Subcutaneous abdominal adipose tissue (tissue), 5 donors: ENCODE measurements around the gene IGSF23.
"Not testable (repeated sequence)": the region's sequence is repeated elsewhere in the genome, so short reads cannot be mapped to it uniquely, and the experiment has no call there.

ENCODE experiments used
- H3K27ac ChIP-seq: one replicate; pipeline ENCODE4 v1.7.0; 2013; ENCODE audit warnings: low read depth, mild to moderate bottlenecking, inconsistent platforms, low read length, moderate library complexity
- H3K27me3 ChIP-seq, 5 donors: one replicate each; pipeline ENCODE4 v1.7.0; 2013; ENCODE audit warnings: low read length in 5 of 5, inconsistent platforms in 1 of 5; ENCODE audit not compliant: control insufficient read depth in 5 of 5, insufficient read depth in 4 of 5
- H3K36me3 ChIP-seq, 5 donors: one replicate each; pipeline ENCODE4 v1.7.0; 2013; ENCODE audit warnings: low read length in 5 of 5; ENCODE audit not compliant: control insufficient read depth in 5 of 5, insufficient read depth in 5 of 5
- H3K4me1 ChIP-seq, 5 donors: one replicate each; pipeline ENCODE4 v1.7.0; 2013; ENCODE audit warnings: low read length in 5 of 5, mild to moderate bottlenecking in 3 of 5, moderate library complexity in 1 of 5; ENCODE audit not compliant: control insufficient read depth in 5 of 5, insufficient read depth in 5 of 5
- H3K4me3 ChIP-seq, 5 donors: one replicate each; pipeline ENCODE4 v1.7.0; 2013; ENCODE audit warnings: low read length in 5 of 5, low read depth in 1 of 5
- H3K9ac ChIP-seq, 5 donors: one replicate each; pipeline ENCODE4 v1.7.0; 2013; ENCODE audit warnings: low read length in 5 of 5, mild to moderate bottlenecking in 4 of 5, moderate library complexity in 3 of 5
- H3K9me3 ChIP-seq, 5 donors: one replicate each; pipeline ENCODE4 v1.7.0; 2013; ENCODE audit warnings: low read length in 5 of 5; ENCODE audit not compliant: control insufficient read depth in 5 of 5
- donor health status: healthy.
- donor health status: healthy.
- donor health status: healthy.
- donor health status: healthy.
- donor health status: healthy.

Gene IGSF23

GRCh38 chr19:44623626-44624025, 10.3 kb downstream of the IGSF23 start:
- Histone ChIP-seq H3K4me3 (no peak overlapping the region), H3K9me3 (no peaks in the 10 kb centered on the region), H3K27me3 (no peaks in the 10 kb centered on the region), H3K27ac (no peak overlapping the region), H3K9ac (no peak overlapping the region), H3K4me1 (peaks cover 0 to 13% (median 7%) of the 10 kb centered on the region in 5 donors), H3K36me3 (no peaks in the 10 kb centered on the region)

- H3K36me3 ChIP-seq, result no peaks in the 10 kb centered on the region
- no peak overlapping the region for H3K27ac ChIP-seq
- no peaks in the 10 kb centered on the region for H3K9me3 ChIP-seq
- H3K4me3 ChIP-seq, result no peak overlapping the region
- peaks cover 0 to 3% (median 0%) of the 10 kb centered on the region in 5 donors for H3K27me3 ChIP-seq
- H3K9ac ChIP-seq, result no peak overlapping the region
- H3K4me1 ChIP-seq, result peaks cover 0 to 13% (median 7%) of the 10 kb centered on the region in 5 donors
These were observed 11.5 kb downstream of the IGSF23 start for GRCh38 chr19:44624840-44625354.

DNA sequence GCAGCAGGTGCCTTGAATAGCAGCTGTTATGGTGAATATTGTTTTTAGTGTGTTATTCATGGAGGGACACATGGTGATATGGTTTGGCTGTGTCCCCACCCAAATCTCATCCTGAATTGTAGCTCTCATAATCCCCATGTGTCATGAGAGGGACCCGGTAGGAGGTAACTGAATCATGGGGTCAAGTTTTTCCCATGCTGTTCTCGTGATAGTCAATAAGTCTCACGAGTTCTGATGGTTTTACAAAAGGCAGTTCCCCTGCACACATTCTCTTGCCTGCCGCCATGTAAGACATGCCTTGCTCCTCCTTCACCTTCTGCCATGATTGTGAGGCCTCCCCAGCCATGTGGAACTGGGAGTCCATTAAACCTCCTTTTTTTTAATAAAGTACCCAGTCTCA, 12.3 kb downstream of the IGSF23 start:
- H3K36me3 ChIP-seq, H3K27me3 ChIP-seq, H3K9me3 ChIP-seq, H3K4me3 ChIP-seq, H3K27ac ChIP-seq, H3K9ac ChIP-seq: not testable (repeated sequence)
- peaks cover 0 to 13% (median 7%) of the 10 kb centered on the region in 5 donors for H3K4me1 ChIP-seq

- no peaks in the 10 kb centered on the region for H3K36me3 ChIP-seq
- peaks cover 0 to 3% (median 0%) of the 10 kb centered on the region in 5 donors for H3K27me3 ChIP-seq
- no peak overlapping the region for H3K27ac ChIP-seq
These were observed 12.8 kb downstream of the IGSF23 start for GRCh38 chr19:44626048-44626624.

GRCh38 chr19:44627631-44628030, 14.3 kb downstream of the IGSF23 start:
- Histone ChIP-seq H3K9ac (no peak overlapping the region), H3K9me3 (no peaks in the 10 kb centered on the region), H3K4me1 (peaks cover 0 to 11% (median 6%) of the 10 kb centered on the region in 5 donors), H3K27me3 (peaks cover 0 to 3% (median 0%) of the 10 kb centered on the region in 5 donors), H3K27ac (no peak overlapping the region), H3K36me3 (no peaks in the 10 kb centered on the region), H3K4me3 (no peak overlapping the region)

More at GRCh38 chr19:44626048-44626624, 12.8 kb downstream of the IGSF23 start:
- H3K9me3 ChIP-seq, result no peaks in the 10 kb centered on the region
- H3K9ac ChIP-seq, result no peak overlapping the region
- H3K4me1 ChIP-seq, result peaks cover 0 to 13% (median 7%) of the 10 kb centered on the region in 5 donors
- no peak overlapping the region for H3K4me3 ChIP-seq

- no peaks in the 10 kb centered on the region for H3K36me3 ChIP-seq
- no peak overlapping the region for H3K27ac ChIP-seq
- H3K4me3 ChIP-seq, result no peak overlapping the region
- no peak overlapping the region for H3K9ac ChIP-seq
- no peaks in the 10 kb centered on the region for H3K9me3 ChIP-seq
- no peaks in the 10 kb centered on the region for H3K4me1 ChIP-seq
- peaks cover 0 to 3% (median 0%) of the 10 kb centered on the region in 5 donors for H3K27me3 ChIP-seq
These were observed 15.4 kb downstream of the IGSF23 start for GRCh38 chr19:44628793-44629192.

DNA sequence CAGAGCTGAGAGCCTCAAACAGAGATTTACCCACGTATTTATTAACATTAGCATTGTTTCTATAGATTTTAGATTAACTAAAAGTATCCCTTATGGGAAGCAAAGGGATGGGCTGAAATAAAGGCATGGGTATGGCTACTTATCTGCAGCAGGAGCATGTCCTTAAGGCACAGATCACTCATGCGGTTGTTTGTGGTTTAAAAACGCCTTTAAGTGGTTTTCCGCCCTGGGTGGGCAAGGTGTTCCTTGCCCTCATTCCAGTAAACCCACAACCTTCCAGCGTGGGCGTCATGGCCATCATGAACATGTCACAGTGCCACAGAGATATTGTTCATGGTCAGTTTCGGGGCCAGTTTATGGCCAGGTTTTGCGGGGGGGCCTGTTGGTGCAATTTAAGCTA, 18.2 kb downstream of the IGSF23 start:
- not testable (repeated sequence) for H3K36me3 ChIP-seq, H3K27ac ChIP-seq, H3K9ac ChIP-seq, H3K4me3 ChIP-seq, H3K4me1 ChIP-seq, H3K27me3 ChIP-seq, H3K9me3 ChIP-seq

DNA sequence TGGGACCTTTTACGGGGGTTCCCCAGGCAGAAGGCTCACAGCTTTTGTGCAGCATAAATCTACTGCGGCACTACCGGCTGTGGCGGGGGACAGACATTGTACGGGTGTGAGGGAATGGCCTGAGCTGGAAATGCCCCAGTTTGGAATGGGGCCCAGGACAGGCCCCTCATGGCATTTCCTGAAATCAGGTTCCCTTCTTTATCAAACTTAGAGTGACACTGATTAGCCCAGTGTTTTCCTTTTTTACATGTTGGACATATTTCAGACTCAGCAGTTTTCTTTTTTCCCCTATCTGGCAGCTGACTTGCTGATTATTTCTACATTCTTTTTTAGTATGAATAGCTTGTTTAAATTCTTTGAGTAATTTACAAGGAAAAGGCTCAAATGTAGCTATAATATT, 20.7 kb downstream of the IGSF23 start:
- not testable (repeated sequence) for H3K27me3 ChIP-seq, H3K9me3 ChIP-seq, H3K4me1 ChIP-seq, H3K9ac ChIP-seq, H3K27ac ChIP-seq, H3K4me3 ChIP-seq, H3K36me3 ChIP-seq

DNA sequence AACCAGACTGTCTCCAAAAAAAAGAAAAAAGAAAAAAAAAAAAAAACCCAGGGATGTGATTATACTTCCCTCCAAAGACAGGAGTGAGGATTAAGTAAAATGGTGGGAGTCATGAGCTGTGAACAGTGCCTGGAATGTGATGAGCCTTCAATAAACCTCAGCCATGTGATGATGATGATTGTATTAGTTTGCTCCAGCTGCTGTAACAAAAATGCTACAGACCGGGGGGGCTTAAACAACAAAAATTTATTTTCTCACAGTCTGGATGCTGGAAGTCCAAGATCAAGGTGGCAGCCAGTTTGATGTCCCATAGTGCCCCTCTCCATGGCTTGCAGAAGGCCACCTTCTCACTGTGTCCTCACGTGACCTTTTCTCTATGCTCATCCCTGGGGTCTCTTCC, 21.4 kb downstream of the IGSF23 start:
- peaks cover 0 to 5% (median 0%) of the 10 kb centered on the region in 5 donors for H3K4me1 ChIP-seq
- H3K27ac ChIP-seq, result no peak overlapping the region
- H3K36me3 ChIP-seq, result no peaks in the 10 kb centered on the region
- no peak overlapping the region for H3K9ac ChIP-seq
- no peak overlapping the region for H3K4me3 ChIP-seq
- H3K27me3 ChIP-seq, result no peaks in the 10 kb centered on the region
- H3K9me3 ChIP-seq, result no peaks in the 10 kb centered on the region

- H3K9ac ChIP-seq, result no peak overlapping the region
- H3K4me3 ChIP-seq, result no peak overlapping the region
- H3K27ac ChIP-seq, result no peak overlapping the region
- H3K36me3 ChIP-seq, result no peaks in the 10 kb centered on the region
- no peaks in the 10 kb centered on the region for H3K27me3 ChIP-seq
- no peaks in the 10 kb centered on the region for H3K9me3 ChIP-seq
- H3K4me1 ChIP-seq, result peaks cover 0 to 7% (median 0%) of the 10 kb centered on the region in 5 donors
These were observed 22.4 kb downstream of the IGSF23 start for GRCh38 chr19:44635581-44636438.
